Islet of Langerhans (tissue), 1 donor: ENCODE data around the gene CCDC7.
"Not testable (repeated sequence)": the region's sequence is repeated elsewhere in the genome, so short reads cannot be mapped to it uniquely, and the experiment has no call there.

Source experiments
- FAIRE-seq: peaks from one replicate; lab custom pipeline; 2011; peaks lifted over from hg19 to GRCh38; lab: Jason Lieb, UNC

Gene CCDC7

DNA sequence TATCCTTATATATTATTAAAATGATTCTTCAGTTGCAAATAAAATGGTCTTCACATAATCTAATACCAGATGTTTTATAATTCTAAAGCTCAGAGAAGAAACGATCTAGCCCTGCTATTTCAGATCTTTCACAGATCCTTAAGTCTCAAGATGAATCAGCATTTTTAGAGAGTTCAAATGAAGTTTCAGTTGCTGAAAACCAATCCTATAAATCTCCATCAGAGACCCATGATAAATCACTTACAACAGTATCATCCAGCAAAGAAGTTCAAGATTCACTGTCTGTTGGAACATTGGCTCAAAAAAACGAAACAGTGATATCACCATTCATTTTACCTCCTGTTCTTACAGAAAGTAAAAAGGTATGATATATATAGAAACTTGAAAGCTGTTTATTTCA, 137.0 kb downstream of the CCDC7 start:
- no peak for FAIRE-seq

DNA sequence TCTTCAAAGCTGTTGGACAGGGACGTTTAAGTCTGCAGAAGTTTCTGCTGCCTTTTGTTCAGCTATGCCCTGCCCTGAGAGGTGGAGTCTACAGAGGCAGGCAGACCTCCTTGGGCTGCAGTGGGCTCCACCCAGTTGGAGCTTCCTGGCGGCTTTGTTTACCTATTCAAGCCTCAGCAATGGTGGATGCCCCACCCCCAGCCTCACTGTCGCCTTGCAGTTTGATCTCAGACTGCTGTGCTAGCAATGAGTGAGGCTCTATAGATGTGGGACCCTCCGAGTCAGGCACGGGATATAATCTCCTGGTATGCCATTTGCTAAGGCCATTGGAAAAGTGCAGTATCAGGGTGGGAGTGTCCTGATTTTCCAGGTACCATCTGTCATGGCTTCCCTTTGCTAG, 152.1 kb downstream of the CCDC7 start:
- not testable (repeated sequence) for FAIRE-seq

- no peak for FAIRE-seq
Measured at GRCh38 chr10:32600317-32600716, 154.4 kb downstream of the CCDC7 start.

GRCh38 chr10:32601562-32601961, 155.6 kb downstream of the CCDC7 start:
- FAIRE-seq: not testable (repeated sequence)

DNA sequence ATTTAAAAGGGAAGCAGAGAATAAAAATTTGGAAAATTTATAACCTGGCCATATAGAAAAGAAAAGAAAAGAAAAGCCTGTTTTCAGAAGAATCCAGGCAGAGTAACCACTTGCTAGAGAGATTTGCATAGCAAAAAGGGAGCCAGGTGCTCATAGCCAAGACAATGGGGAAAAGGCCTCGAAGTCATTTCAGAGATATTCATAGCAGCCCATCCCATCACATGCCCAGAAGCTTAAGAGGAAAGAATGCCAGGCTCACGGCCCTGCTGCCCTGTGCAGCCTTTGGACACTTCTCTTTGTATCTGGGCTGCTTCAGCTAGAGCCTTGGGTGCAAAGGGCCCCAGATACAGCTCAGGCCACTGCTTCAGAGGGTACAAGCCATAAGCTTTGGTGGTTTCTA, 159.8 kb downstream of the CCDC7 start:
- no peak for FAIRE-seq

GRCh38 chr10:32610543-32610942, 164.6 kb downstream of the CCDC7 start:
- FAIRE-seq: not testable (repeated sequence)

- no peak for FAIRE-seq
Measured at GRCh38 chr10:32616438-32616837, 170.5 kb downstream of the CCDC7 start.

GRCh38 chr10:32618482-32618881, 172.5 kb downstream of the CCDC7 start:
- no peak for FAIRE-seq

GRCh38 chr10:32621969-32622368, 176.0 kb downstream of the CCDC7 start:
- FAIRE-seq: no peak

DNA sequence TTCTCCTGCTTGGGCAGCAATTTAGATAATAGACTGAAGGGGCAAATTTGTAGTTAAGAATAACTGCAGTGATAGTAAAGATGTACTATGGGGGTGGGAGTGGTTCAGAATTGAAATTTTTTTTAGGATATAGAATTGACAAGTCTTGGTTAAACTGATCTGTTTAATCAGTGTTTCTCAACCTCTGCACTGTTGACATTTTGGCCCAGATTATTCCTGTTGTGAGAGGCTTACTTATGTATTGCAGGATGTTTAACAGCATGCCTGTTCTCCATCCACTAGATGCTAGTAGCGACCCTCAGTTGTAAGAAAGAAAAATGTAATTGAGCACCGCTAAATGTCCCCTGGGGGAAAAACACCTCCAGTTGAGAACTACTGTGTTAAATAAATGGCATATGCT, 176.5 kb downstream of the CCDC7 start:
- FAIRE-seq: no peak

DNA sequence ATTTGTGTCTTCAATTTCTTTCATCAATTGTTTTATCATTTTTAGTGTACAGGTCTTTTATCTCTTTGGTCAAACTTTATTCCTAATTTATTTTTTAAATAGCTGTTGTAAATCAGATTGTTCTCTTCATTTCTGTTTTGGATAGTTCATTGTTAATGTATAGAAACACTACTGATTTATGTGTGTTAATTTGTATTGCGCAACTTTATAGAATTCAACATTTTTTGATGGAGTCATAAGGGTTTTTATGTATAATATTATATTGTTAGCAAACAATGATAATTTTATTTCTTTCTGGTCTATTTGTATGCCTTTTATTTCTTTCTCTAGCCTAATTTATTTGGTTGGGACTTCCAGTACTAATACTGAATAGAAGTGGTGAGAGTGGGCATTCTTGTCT, 181.2 kb downstream of the CCDC7 start:
- no peak for FAIRE-seq

- no peak for FAIRE-seq
Measured at GRCh38 chr10:32629910-32630309, 184.0 kb downstream of the CCDC7 start.

GRCh38 chr10:32646535-32646934, 200.6 kb downstream of the CCDC7 start:
- FAIRE-seq: no peak

DNA sequence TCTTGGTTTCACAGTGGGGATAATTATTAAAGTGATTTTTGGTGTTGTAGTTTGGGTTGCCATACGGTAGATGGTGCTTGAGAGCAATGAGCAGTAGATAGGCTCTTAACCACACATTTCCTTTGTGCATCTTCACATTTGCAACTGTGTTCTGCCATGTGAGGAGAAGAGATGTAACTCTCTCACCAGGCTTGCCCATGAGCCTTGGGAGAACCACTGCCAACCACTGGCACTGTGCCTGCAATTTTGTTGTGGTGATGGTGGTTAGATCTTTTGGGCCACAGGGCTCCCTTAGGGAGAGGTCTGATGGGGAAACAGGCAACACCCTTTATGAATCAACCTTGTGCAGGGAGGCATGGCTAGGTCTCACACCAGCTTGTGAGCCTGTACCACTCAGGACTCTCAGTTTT, 204.3 kb downstream of the CCDC7 start:
- no peak for FAIRE-seq

DNA sequence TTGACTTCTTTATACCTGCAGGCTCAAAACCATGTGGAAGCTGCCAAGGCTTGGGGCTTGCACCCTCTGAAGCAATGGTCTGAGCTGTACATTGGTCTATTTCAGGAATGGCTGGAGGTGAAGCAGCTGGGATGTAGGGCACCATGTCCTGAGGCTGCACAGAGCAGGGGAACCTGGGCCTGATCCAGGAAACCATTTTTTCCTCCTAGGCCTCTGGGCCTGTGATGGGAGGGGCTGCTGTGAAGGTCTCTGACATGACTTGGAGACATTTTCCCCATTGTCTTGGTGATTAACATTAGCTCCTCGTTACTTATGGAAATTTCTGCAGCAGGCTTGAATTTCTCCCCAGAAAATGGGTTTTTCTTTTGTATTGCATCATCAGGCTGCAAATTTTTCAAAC, 211.5 kb downstream of the CCDC7 start:
- FAIRE-seq: not testable (repeated sequence)

DNA sequence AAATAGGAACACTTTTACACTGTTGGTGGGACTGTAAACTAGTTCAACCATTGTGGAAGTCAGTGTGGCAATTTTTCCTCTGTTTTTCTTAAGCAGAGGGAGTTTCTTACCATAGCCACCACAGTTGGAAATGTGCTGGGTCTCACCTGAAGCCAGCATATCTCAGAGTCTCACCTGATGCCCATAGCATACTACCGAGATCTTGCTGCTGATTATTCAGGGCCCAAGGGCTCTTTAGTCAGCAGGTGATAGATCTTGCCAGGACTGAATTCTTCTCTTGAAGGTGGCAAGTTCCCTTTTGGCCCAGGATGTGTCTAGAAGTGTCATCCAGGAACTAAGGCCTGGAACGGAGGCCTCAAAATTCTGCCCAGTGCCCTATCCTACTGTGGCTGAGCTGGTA, 215.4 kb downstream of the CCDC7 start:
- FAIRE-seq: no peak

DNA sequence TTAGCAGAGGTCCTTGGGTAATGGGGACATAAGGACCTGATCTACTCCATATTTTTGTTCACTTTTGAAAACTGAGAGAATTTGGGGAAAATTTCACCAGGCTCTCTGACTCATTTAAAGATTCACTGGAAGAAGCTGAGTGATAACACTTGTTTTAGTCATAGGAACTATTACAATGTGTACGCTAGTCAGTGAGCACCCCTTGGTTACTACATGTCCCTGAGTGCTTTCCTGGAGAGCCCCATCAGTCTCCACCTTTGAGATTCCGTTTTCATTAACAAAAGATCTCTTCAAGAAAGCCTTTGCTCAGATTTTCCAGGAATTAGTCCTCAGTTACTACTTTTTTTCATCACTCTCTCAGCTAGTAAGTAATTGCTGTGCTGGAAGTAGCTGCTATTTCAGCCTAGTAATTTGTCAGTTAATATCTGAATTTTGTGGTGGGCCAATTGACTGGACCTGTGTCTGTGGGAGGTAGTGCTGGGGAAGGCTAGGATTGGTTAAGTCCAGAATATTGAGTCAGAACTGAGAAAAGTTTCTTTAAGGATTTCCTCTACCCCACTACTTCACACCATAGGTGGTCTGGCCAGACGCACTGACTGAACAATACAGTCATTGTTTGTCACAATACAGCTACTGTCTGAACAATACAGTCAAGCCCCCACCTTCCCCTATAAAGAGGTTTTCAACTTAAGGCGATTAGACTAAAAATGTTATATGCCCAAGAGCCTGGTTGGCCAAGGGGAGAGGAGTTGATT, 235.0 kb downstream of the CCDC7 start:
- FAIRE-seq: no peak

DNA sequence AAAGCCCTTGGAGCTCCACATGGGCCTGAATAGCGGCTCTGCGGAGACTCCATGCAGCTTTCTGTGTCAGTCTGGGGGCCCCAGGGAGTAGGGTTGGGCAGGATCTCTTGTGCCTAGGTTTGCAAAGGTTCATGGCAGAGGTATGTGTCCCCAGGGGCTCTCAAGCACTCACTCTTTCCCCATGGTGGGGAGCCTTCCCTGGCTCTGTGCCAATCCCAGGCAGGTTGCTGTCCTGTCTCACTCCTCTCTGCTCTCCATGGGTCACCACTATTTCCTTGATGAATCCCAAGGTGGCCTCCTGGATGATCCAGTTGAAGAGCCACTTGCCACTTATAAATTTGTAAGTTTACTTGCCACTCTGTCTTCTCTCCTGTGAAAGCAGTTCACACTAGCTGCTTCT, 238.4 kb downstream of the CCDC7 start:
- no peak for FAIRE-seq

DNA sequence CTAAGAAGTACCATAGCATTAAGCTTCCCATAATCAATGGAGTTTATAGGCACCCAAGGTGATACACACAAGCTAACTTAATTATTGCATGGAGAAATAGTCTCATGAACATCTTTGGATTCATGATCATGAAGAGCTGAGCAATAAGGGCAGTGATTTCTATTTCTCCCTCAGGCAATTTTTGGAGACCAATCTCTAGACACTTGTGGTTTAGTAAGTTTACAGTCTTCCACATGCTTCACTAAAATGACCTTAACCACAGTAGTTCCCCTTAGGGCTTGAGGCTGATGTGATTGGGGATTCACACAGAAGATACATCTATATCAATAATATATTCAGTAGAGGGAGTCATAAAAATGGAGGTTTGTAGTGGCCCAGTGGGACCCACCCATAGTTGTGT, 241.2 kb downstream of the CCDC7 start:
- FAIRE-seq: no peak

- no peak for FAIRE-seq
Measured at GRCh38 chr10:32687546-32687945, 241.6 kb downstream of the CCDC7 start.

GRCh38 chr10:32692174-32692573, 246.2 kb downstream of the CCDC7 start:
- no peak for FAIRE-seq

- no peak for FAIRE-seq
Measured at GRCh38 chr10:32693441-32693979, 247.6 kb downstream of the CCDC7 start.

DNA sequence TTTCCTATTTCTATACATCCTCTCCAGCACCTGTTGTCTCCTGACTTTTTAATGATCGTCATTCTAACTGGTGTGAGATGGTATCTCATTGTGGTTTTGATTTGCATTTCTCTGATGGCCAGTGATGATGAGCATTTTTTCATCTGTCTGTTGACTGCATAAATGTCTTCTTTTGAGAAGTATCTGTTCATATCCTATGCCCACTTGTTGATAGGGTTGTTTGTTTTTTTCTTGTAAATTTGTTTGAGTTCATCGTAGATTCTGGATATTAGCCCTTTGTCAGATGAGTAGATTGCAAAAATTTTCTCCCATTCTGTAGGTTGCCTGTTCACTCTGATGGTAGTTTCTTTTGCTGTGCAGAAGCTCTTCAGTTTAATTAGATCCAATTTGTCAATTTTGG, 253.7 kb downstream of the CCDC7 start:
- not testable (repeated sequence) for FAIRE-seq

- FAIRE-seq: no peak
Measured at GRCh38 chr10:32713560-32713959, 267.6 kb downstream of the CCDC7 start.
